Transverse colon (tissue), 4 donors: Measurements from ENCODE around the gene ABHD17A.

Experiments
- CTCF ChIP-seq, 5 experiments: fragments of 200-600 bp in 3 of 5; fragments of 450-650 bp in 2 of 5; sonication (generic) in 3 of 5; IDR thresholded peaks; 1 replicate in 2 of 5; 2 replicates in 3 of 5; pipeline ENCODE4 v1.5.1; 2016 to 2017; ENCODE audit warnings: antibody characterized with exemption in 5 of 5, inconsistent platforms in 3 of 5, mild to moderate bottlenecking in 2 of 5, moderate library complexity in 1 of 5
- POLR2A ChIP-seq: fragments of 450-650 bp; IDR thresholded peaks from one replicate; pipeline ENCODE4 v1.6.1; 2016; ENCODE audit warnings: antibody characterized with exemption, mild to moderate bottlenecking, moderate library complexity
- POLR2AphosphoS5 ChIP-seq, 3 donors: sonication (generic); formaldehyde crosslinking; IDR thresholded peaks; one replicate each; pipeline ENCODE4 v1.6.1; 2016; ENCODE audit warnings: antibody characterized with exemption in 3 of 3

- TF ChIP-seq CTCF (IDR thresholded peaks at IDR 0.05) = no peak
- TF ChIP-seq POLR2A = no peak
- TF ChIP-seq POLR2AphosphoS5 (IDR thresholded peaks at IDR 0.05) = no peak
Observed at GRCh38 chr19:1882786-1883692, 2.3 kb downstream of the ABHD17A start.
